ENCODE results near the gene ANO1.

DNA sequence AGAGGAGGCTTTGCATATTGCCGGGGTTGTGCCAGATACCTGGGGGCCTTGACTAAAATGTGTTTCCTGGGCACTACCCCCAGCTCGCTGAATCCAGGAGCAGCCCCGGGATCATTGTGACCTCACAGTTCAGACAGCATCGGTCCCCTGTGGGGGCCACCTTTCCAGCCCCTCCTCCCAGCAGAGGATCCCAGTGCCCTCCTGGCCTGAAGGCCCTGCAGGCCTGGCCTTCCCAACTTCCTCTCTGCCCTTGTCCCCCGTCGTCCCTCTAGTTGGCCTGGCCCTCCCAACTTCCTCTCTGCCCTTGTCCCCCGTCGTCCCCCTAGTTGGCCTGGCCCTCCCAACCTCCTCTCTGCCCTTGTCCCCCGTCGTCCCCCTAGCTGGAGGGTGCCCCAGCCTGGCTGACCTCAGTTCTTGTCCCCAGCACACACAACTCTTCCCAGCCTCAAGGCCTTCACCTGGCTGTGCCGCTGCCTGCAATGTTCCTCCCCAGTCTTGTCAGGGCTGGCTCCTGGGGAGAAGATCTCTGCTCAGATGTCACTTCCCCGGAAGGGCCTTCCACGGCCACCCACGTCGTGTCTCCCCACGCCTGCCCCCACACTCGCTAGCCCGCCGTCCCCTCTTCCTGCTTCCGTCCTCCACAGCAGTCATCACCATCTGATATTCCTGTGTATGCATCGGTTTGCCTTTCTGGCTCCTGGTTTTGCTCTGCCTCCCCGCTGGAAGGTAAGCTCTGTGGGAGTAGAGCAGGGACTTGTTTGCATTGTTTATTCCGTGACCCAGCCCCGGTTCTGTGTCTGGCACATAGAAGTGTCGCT, 12.6 kb upstream of the ANO1 start:
- TF ChIP-seq, protein P1, sequence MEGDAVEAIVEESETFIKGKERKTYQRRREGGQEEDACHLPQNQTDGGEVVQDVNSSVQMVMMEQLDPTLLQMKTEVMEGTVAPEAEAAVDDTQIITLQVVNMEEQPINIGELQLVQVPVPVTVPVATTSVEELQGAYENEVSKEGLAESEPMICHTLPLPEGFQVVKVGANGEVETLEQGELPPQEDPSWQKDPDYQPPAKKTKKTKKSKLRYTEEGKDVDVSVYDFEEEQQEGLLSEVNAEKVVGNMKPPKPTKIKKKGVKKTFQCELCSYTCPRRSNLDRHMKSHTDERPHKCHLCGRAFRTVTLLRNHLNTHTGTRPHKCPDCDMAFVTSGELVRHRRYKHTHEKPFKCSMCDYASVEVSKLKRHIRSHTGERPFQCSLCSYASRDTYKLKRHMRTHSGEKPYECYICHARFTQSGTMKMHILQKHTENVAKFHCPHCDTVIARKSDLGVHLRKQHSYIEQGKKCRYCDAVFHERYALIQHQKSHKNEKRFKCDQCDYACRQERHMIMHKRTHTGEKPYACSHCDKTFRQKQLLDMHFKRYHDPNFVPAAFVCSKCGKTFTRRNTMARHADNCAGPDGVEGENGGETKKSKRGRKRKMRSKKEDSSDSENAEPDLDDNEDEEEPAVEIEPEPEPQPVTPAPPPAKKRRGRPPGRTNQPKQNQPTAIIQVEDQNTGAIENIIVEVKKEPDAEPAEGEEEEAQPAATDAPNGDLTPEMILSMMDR (IDR thresholded peaks at IDR 0.05) = no peak
- no peak for TF ChIP-seq POLR2A (IDR thresholded peaks at IDR 0.05)

All from Peyer's patch (tissue), 4 donors.